ENCODE results near the gene MMP24. TPM values are rescaled to one million over a fixed set of nuclear protein-coding genes. Genes with fewer than 3 reads are reported as not detected.

The MMP24 gene
- total and polyA plus RNA-seq, 2 of the 13 experiments (the other 11 are each of a cell fraction or from before 2014, with no cell fraction given) = 0.29 to 0.35 TPM

GRCh38 chr20:35305682-35306556 lies 79.4 kb downstream of the MMP24 start (continued):
- TF ChIP-seq AHDC1 (CRISPR knock-in tag; IDR thresholded peaks at IDR 0.05; ENCODE audit: borderline replicate concordance) (peak; percentile 12; the same call in 1 of the 2 replicates), SNRNP70 (IDR thresholded peaks at IDR 0.05; ENCODE audit: low read depth, low read length) (no peak), NFIC (IDR thresholded peaks at IDR 0.05; ENCODE audit: low read length) (no peak), SP2 (CRISPR knock-in tag; IDR thresholded peaks at IDR 0.05) (no peak), ZNF12 (CRISPR knock-in tag; IDR thresholded peaks at IDR 0.05) (peak; percentile 76; the same call in 1 of the 2 replicates), U2AF2 (IDR thresholded peaks at IDR 0.05; ENCODE audit: low read depth, low read length) (no peak), NFYC (CRISPR knock-in tag; IDR thresholded peaks at IDR 0.05) (no peak; the same call in 1 of the 2 replicates), ZNF280B (CRISPR knock-in tag; IDR thresholded peaks at IDR 0.05; ENCODE audit: borderline replicate concordance) (no peak), ZNF382 (CRISPR knock-in tag; IDR thresholded peaks at IDR 0.05; ENCODE audit: borderline replicate concordance) (no peak), ATRX (CRISPR knock-in tag; IDR thresholded peaks at IDR 0.05; ENCODE audit: borderline replicate concordance) (no peak; the same call in 1 of the 2 replicates), ZSCAN20 (CRISPR knock-in tag; IDR thresholded peaks at IDR 0.05; ENCODE audit: borderline replicate concordance) (no peak), CCDC6 (CRISPR knock-in tag; IDR thresholded peaks at IDR 0.05) (no peak), THRA (CRISPR knock-in tag; IDR thresholded peaks at IDR 0.05; ENCODE audit: borderline replicate concordance) (peak; percentile 41; the same call in 1 of the 2 replicates), JUNB (CRISPR knock-in tag; IDR thresholded peaks at IDR 0.05; ENCODE audit: borderline replicate concordance) (peak; percentile 85; the same call in 1 of the 2 replicates), BRCA1 (CRISPR knock-in tag; IDR thresholded peaks at IDR 0.05) (0 out of 2 replicates have a peak, but pooled peaks have one; percentile 52), REPIN1 (CRISPR knock-in tag; IDR thresholded peaks at IDR 0.05; ENCODE audit: borderline replicate concordance, low read depth) (no peak), CHD2 (IDR thresholded peaks at IDR 0.05; ENCODE audit: low read depth, low read length) (no peak), MATR3 (CRISPR knock-in tag; IDR thresholded peaks at IDR 0.05) (no peak)

All from HepG2 (cell line).